Kidney glomerular epithelial cell (primary cell): ENCODE results near the gene SHF.
"Not testable (repeated sequence)": the region's sequence is repeated elsewhere in the genome, so short reads cannot be mapped to it uniquely, and the experiment has no call there.

Experiments
- DNase-seq: peaks from one replicate; lab custom pipeline; 2025; lab: John Stamatoyannopoulos, UW

Gene SHF

DNA sequence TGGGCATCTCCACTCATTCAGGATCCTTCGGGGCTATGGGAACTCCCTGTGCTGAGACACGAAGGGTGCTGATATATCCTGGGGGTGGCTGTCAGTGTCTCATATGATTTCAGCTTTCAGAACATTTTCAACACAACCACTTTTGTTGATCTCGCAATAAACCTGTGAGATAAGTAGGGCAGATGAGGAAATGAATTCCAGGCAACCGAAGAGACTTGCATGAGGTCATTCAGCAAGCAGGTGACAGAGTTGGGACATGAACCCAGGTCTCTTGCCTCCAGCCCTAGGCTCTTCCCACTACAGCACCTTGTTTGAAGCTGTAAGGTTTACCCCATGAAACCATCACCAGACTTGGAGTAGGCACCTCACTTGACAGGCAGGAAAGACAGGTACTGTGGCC is 41.4 kb downstream of the SHF start:
- no peak for DNase-seq

DNA sequence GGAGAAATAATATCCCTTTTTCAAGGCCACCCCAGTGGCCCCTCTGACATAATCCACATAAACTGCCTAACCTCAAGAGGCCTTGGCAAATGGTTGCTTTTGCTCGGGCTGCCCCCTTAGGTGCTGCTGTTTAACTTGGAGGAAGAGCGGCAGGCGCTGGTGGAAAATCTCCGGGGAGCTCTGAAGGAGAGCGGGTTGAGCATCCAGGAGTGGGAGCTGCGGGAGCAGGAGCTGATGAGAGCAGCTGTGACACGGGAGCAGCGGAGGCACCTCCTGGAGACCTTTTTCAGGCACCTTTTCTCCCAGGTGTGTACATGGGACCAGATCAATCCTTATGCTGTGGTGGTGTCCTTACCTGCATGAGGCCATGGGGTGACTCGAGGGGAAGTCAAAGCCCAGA is 43.0 kb downstream of the SHF start:
- no peak for DNase-seq

DNA sequence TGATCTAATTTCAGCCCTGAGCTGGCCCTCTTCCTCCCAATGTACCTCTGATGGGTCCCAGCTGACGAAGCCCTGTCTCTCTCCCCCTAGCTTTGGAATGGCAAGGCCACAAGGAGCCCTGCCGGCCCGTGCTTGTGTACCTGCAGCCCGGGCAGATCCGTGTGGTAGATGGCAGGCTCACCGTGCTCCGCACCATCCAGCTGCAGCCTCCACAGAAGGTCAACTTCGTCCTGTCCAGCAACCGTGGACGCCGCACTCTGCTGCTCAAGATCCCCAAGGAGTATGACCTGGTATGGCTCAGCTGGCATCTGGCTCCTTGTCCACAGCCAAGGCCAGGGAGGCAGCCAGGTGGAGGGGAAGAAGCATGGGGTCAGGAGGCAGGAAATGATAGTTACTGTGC is 43.8 kb downstream of the SHF start:
- DNase-seq, result no peak

DNA sequence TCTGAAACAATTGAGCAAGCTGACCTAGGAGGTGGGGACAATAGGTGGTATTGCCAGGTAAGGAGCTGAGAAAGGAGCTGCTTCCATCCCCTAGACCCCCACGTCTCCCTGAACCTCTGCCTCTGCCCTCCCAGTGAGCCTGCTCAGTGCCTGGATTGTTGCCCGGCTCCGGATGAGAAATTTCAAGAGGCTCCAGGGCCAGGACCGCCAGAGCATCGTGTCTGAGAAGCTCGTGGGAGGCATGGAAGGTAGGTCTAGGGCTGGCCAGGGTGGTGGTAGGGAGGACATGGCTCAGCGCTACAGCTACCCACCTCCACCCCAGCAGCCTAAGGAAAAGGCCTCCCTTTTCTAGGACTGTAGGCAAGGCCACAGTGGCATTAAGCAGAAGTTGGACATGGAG is 44.7 kb downstream of the SHF start:
- no peak for DNase-seq

DNA sequence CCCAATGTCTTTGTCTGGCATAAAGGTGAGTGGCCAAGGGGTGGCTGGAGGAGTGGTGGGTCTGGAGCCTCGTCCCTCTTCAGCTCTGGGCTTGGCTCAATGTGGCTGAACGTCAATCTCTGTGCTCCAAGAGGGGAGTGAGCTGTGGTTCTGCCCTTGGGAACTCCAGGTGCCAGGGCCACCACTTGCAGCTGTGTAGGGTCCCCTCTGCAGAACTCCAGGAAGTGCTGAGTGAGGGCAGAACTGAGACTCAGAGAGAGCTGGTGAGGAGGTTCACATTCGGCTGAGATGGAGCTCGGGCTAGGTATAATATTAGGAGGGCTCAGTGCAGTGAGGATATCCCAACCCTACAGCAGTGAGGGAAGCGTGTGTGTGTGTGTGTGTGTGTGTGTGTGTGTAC is 46.4 kb downstream of the SHF start:
- no peak for DNase-seq

DNA sequence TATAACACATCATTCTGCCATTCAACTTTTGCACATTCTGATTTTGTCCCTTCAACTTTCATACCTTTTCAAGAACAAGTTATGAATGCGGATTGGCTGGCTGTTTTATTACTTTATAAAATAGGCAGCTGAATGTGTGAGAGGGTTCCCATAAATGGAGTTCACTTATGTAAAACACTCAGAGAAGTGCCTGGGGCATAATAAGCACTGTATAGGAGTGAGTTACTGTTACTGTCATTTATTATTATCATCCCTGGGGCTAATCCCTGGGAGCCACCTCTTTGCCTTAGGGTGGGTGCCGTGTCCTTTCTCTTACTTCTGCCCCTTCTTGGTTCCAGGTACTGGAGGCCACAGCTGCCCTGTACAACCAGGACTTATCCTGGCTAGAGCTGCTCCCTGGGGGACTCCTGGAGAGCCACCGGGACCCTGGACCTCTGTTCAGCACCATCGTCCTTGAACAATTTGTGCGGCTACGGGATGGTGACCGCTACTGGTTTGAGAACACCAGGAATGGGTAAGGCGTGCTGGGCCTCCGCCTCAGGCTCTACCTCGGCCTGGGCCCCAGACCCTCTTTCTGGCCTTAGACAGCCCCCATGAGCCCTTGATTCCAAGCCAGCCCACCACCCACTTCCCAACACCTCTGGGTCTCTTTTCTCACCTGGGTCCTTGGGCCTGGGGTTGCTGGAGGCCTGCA is 47.1 kb downstream of the SHF start:
- DNase-seq, result no peak

DNA sequence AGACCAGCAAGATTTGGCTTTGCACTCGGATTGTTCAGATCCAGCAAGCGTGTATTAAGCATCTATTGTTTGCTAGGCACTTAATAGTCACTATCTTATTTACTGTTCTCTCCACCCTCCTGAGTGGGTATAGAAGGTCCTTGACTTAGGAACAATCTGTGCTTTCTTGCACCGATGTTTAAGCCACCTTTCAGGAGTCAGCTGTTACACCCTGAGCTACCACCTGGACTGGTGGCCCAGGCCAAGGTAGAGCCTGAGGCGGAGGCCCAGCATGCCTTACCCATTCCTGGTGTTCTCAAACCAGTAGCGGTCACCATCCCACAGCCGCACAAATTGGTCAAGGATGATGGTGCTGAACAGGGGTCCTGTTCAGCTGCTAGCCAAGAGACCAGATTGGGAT is 48.0 kb downstream of the SHF start:
- DNase-seq, result no peak

DNA sequence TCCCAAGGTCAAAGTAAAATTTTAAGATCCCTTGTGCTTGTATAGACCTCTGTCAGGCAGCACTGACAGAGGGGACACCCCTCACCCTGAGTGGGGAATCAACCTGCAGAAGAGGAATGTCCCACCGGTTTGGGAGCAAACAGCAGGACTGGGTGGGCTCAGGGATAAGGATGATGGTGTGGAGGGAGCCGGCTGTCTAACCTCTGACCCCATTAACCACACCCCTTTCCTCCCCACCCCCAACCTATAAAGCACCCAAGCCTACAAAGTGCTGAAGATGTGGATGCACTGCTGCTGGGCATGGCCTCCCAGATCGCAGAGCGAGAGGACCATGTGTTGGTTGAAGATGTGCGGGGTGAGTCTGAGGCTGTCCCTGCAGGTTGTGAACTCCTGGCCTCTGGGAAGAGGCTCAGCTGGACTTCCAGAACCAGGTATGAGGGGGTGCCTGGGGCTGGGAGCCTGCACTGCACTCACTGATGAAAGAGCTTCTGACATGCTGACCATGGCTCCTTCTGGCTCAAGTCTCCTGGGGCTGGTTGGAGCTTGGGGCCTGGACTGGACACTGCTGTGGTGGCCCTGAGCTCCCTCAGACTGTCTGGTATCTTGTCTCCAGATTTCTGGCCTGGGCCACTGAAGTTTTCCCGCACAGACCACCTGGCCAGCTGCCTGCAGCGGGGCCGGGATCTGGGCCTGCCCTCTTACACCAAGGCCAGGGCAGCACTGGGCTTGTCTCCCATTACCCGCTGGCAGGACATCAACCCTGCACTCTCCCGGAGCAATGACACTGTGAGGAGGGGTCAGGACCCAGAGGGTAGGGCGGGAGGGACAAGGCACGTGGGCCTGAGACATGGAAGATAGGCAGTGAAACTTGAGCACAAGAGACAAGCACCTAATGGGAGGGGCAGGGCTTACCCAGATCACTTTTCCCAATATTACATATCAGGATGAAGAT is 48.7 kb downstream of the SHF start:
- no peak for DNase-seq

DNA sequence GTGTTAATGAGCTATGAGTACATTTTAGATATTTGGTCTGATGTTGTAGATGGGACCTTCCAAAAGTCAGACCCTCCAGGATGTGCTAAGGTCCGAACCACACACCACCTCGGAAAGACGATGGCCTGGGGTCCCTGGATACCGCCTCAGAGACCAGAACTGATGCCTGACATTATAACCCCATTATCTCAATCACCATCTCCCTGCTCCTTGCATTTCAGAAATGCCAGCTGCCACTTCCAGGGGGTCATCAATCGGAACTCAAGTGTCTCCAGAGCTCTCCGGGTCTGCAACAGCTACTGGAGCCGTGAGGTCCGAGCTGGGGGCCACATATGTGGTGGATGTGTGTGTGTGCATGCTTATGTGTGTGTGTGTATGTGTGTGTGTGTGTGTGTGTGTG is 50.1 kb downstream of the SHF start:
- DNase-seq, result no peak

DNA sequence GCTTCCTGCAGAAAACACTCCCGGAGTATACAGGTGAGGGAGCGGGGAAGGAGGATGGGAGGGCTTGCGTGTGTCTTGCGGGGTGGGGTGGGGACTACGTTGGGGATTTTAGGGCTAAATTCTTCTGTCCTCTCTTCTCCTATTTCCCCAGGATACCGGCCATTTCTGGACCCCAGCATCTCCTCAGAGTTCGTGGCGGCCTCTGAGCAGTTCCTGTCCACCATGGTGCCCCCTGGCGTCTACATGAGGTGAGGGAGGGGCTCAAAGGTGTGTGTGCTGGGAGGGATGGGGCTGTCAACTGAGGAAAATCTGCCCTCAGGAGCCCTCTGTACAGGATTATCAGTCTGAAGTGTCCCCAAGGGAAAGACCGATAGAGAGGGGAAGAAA is 51.4 kb downstream of the SHF start:
- no peak for DNase-seq

DNA sequence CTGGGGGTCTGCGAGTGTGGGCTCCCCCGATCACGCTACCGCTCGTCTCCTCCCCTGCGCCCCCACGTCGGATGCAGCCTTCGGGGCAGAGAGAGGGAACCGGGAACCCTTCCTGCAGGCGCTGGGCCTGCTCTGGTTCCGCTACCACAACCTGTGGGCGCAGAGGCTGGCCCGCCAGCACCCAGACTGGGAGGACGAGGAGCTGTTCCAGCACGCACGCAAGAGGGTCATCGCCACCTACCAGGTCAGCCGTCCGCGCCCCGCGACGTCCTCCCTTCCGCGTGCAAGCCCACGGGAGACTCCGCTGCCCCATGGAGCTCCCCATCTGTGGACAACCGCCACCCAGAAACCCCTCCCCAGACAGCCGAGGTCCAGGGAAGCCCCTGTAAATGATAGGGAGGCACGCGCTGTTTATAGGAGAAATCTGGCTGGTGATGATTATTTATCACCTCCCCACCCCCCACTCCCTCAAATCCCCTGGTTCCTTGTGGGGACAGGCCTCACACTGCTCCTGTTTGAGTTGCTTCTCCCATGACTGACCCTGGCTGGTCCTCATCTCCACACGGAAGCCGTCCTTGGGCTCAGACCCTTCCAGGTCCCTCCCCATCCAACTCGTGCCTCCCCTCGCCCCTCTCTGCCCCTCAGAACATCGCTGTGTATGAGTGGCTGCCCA is 51.9 kb downstream of the SHF start:
- not testable (repeated sequence) for DNase-seq

DNA sequence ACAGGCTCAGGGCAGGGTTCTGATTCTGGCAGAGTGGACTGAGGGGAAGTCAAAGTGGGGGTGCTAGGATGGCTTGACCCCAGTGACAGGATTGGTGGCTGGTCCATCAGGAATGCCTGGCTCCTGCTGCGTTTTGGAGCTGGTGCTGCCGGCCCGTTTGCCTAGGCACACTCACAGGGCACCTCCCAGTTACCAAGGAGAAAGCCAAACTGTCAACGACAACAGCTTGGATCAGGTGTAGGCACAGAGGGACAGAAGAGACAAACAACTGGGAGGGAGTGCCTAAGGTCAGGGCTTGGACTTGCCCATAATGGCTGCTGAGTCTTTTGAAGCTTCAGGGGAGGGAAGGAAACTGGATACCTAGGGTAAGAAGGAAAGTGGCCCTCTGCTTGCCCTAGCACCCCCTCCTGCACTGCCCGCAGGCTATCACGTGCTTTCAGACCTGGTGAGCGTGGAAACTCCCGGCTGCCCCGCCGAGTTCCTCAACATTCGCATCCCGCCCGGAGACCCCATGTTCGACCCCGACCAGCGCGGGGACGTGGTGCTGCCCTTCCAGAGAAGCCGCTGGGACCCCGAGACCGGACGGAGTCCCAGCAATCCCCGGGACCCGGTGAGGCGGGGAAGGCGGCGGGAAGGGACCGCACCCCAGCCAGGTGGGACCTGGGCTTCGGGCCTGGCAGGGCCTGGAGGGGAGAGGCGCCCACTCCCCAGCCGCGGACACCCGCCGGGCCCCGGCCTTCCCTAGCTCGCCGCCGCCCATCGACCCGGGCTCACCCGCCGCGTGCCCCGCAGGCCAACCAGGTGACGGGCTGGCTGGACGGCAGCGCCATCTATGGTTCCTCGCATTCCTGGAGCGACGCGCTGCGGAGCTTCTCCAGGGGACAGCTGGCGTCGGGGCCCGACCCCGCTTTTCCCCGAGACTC is 52.8 kb downstream of the SHF start:
- no peak for DNase-seq

DNA sequence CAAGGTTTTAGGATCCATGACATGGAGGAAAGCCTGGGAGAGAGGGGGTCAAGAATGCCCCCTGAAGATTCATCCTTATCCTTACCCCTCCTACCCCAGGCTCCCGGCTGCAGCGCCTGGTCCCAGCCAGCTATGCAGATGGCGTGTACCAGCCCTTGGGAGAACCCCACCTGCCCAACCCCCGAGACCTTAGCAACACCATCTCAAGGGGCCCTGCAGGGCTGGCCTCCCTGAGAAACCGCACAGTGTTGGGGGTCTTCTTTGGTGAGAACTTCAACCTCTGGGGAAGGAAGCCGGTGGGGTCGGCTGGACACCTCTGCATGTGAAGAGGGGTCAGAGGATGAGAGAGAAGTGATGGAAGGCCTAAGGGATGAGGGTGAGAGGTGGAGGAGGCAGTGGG is 53.7 kb downstream of the SHF start:
- no peak for DNase-seq

DNA sequence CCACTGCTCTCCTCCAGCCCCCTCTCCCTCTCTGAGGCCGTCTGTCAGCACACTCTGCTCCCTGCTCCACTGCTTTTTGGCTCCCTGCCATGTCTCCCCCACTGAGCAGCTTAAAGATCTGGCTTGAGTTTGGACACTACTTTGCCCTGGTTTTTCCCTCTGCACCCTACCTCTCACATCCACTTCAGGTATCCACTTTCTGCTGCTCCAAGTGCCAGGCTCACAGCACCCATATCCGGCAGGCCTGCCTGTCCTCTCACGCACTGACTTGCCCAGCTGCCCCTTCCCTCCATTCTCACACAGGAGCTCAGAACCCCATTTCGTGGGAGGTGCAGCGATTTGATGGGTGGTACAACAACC is 54.2 kb downstream of the SHF start:
- DNase-seq, result no peak

DNA sequence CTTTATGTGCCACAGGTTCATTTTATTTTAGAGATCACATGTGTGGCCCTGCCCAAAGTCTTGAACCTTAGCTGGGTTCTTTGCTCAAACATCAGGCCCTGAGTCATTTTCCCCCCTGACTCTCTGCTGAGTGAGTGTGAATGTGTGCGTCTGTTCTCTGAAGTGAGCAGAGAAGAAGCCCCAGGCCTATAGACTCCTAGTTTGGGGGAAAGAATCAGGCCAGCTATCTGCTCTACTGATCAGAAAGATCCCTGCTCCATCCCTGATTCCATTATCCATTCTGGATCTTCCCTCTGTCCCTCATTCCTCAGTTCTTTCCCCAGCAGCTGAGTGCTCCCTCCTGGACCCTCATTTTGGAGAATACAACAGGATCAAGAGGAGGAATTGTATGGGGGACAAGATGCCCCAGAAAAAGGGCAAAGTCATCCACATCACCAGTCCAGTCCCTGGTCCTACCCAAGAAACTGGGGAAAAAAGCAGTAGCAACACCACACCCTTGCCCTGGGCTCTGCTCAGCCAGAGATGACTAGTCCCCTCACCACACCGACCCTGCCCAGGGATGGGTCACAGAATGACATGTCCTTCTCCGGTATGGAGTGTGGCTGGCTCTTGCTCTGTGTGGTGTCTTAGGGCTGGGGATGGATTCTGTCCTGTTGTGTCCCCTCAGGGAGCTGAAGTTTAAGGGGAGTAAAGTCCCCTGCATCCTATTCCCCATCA is 54.8 kb downstream of the SHF start:
- no peak for DNase-seq

DNA sequence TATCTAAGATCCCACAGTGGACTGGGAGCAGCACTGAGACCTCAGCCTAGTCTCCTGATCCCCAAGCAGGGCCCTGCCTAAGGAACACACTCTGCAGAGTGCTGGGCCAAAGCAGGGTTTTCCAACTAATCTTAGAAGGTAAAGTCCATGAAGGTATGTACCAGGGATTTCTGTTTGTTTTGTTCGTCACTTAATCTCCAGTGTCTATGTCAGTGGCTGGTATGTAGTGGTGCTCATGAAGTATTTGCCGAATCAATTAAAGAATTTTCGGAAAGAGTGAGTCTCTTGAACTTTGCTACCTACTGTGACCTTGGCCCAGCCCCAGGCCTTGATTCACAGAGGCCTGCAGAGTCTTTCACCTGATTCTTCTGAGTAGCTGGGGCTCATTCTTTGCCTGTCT is 56.3 kb downstream of the SHF start:
- no peak for DNase-seq

DNA sequence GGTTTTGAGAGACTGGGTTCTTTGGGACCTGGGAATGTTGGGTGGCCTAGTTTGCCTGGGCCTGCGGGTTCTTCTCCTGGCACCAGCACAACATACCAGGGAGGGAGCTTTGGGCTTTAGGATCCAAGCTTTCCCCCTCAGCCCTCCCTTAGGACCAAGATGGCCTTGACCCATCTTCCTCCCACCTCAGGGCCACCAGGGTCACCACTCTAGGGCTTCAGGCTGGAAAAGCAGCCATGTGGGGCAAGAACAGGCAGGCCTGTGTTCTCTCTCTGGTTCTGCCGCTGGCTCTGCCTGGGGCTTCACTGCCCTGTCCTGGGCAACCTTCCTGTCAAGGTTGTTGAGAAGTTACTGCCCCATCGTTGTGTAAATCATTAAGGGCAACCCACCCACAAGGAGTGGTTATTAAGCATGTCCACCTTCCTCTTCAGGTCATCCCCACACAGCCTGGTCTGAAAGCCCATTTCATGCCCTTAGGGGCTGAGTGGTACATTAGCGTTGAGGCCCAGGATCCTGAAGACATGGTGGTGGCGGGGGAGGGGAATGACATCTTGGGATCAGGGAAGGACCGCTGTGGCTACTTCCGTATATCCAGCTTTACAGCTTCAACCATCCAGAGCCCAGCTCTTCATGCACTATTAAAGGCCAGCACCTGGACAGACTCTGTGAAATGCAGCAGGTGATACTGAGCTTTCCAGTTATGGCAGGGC is 57.3 kb downstream of the SHF start:
- no peak for DNase-seq

DNA sequence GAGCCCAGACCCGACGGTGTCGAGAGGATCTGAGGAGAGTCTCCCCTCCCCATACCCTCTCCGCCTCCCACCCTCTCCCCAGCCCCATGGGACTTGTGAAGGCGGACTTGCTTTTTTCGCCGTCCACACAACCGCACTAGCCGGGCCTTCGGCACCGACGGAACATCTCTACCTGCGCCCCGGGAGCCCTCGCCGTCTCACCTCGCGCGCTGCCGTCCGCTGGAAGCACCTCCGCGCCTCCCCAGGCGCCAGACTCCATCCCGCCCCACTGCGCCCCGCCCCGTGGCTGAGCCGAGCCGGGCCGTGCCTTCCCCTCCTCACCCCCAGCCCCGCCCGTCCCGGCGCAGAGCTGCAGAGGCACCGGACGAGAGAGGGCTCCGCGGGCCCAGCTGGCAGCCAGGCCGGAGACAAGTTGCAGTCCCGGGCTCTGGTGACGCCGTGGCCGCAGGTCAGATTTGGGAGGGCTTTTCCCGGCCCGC is 58.1 kb downstream of the SHF start, which contains the start of the genes DUOX1 and DUOXA1:
DUOX1 (plus strand) TSS at position 344 of the 479 bp plus-strand sequence. CDS start 1,973 bp downstream, outside the sequence.
DUOXA1 (minus strand) TSS at position 229 of the 479 bp plus-strand sequence. CDS start 6,865 bp downstream, outside the sequence.
- DNase-seq, result no peak

DNA sequence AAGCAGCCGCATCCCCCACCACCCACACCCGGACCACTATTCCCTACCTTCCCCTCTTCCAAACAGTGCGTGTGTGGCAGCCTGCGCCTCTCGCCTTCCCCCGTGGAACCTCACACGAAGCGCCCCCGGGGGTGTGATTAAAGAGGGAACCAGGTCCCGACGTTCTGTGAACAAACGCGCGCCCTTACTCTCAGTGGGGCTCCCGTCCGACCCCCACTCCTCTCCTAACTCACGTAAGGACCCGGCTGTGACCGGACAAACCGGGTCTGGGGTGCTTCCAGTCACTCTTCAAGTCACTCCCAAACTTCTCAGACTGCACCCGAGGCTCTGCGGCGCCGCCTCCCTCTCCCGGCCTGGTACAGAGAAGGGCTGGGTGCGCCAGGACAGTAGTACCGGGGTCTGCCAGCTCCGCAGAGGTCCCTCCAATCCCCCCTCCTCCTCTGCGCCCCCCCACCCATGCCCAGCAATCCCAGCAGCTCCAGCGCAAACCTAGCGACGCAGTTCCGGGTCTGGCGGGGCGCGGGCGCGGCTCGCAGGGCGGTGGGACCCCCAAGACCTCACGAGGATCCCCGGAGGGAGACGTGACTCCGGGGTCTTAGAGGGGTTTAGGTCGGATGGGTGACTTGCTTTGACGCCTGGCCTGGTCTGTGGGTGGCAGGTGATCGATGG is 58.7 kb downstream of the SHF start:
- DNase-seq, result no peak
